HCT116 (cell line): ENCODE measurements around the gene CDKAL1. TPM values are rescaled to one million over a fixed set of nuclear protein-coding genes. Genes with fewer than 3 reads are reported as not detected.

Source experiments
- ATAC-seq: fragments of 200-7000 bp; cut with Tn5 transposase; 2 replicates; pipeline ENCODE4 v1.9.1; 2020; ENCODE audit warnings: mild to moderate bottlenecking, moderate library complexity
- BruUV-seq: library from RNA; stranded (reverse); fragments of 400-500 nt; replicated peaks from 2 replicates; lab custom pipeline; 2021; lab: Mats Ljungman, UMichigan
- CTCF ChIA-PET: fragments of 300-600 bp; sonication (Branson Sonifier 250); formaldehyde crosslinking; loops from one replicate; lab custom pipeline; 2021; ENCODE audit warnings: antibody characterized with exemption; lab: Charles Lee
- POLR2A ChIA-PET: fragments of 300-600, 350-600 bp; sonication (Branson Sonifier 250); formaldehyde crosslinking; loops from one replicate; lab custom pipeline; 2021; ENCODE audit warnings: antibody characterized with exemption; lab: Charles Lee
- RAD21 ChIA-PET, 2 experiments: fragments of 300-600 bp; sonication (Branson Sonifier 250); formaldehyde crosslinking; loops; one replicate each; lab custom pipeline; 2023; ENCODE audit warnings: low total read pairs in 2 of 2; ENCODE audit not compliant: uncharacterized antibody in 2 of 2, unreplicated experiment in 2 of 2, low non-redundant PET in 1 of 2; lab: Charles Lee
- DNase-seq: peaks from one replicate; pipeline ENCODE4 v3.0.0-alpha.2; 2010; ENCODE audit warnings: low read depth, low spot score
- H2AFZ ChIP-seq: fragments of 200-600 bp; shearing (Covaris generic), sonication (generic); 2 replicates; pipeline ENCODE4 v1.6.1; 2017; ENCODE audit warnings: low read depth, mixed run types, mixed read lengths, antibody characterized with exemption, low read length; ENCODE audit not compliant: poor library complexity, severe bottlenecking
- H3K27ac ChIP-seq: 2 replicates; pipeline ENCODE4 v1.5.1; 2012; ENCODE audit warnings: low read depth, low read length
- H3K27me3 ChIP-seq: fragments of 200-600 bp; sonication (generic); 2 replicates; pipeline ENCODE4 v1.6.1; 2016; ENCODE audit warnings: mixed run types, low read length, mixed read lengths; ENCODE audit not compliant: insufficient read depth
- H3K36me3 ChIP-seq, 2 experiments: fragments of 200-500 bp in 1 of 2; fragments of 200-600 bp in 1 of 2; sonication (Bioruptor generic) in 1 of 2; sonication (generic) in 1 of 2; 2 replicates each; pipeline versions ENCODE4 v1.5.1 to v1.6.1; 2014 to 2016; ENCODE audit warnings: low read length in 2 of 2, inconsistent platforms in 1 of 2, mixed read lengths in 1 of 2, mixed run types in 1 of 2; ENCODE audit not compliant: insufficient read depth in 2 of 2, control insufficient read depth in 1 of 2
- H3K4me1 ChIP-seq, 2 experiments: fragments of 200-600 bp in 1 of 2; sonication (generic) in 1 of 2; 2 replicates each; pipeline versions ENCODE4 v1.5.1 to v1.6.1; 2012 to 2017; ENCODE audit warnings: low read length in 2 of 2, inconsistent platforms in 1 of 2, mild to moderate bottlenecking in 1 of 2, mixed read lengths in 1 of 2, mixed run types in 1 of 2, moderate library complexity in 1 of 2; ENCODE audit not compliant: insufficient read depth in 2 of 2, control insufficient read depth in 1 of 2
- H3K4me2 ChIP-seq: fragments of 200-600 bp; sonication (generic); 2 replicates; pipeline ENCODE4 v1.6.1; 2017; ENCODE audit warnings: mixed run types, low read length, mixed read lengths
- H3K4me3 ChIP-seq, 2 experiments: fragments of 200-600 bp in 1 of 2; sonication (generic) in 1 of 2; replicated peaks in 1 of 2; 2 replicates each; pipeline ENCODE4 v1.5.1; 2011 to 2016; ENCODE audit warnings: low read length in 2 of 2, control low read depth in 1 of 2, low read depth in 1 of 2, mild to moderate bottlenecking in 1 of 2, mixed read lengths in 1 of 2, mixed run types in 1 of 2
- H3K79me2 ChIP-seq: fragments of 200-600 bp; sonication (generic); 2 replicates; pipeline ENCODE4 v1.6.1; 2017; ENCODE audit warnings: mild to moderate bottlenecking, mixed run types, low read length, moderate library complexity, mixed read lengths; ENCODE audit not compliant: insufficient read depth
- H3K9ac ChIP-seq: fragments of 200-600 bp; sonication (generic); 2 replicates; pipeline ENCODE4 v1.6.1; 2016; ENCODE audit warnings: low read length, mixed read lengths
- H3K9me2 ChIP-seq: fragments of 200-600 bp; sonication (generic), shearing (Covaris generic); 2 replicates; pipeline ENCODE4 v1.6.1; 2017; ENCODE audit warnings: mixed run types, mild to moderate bottlenecking, moderate library complexity; ENCODE audit not compliant: insufficient read depth
- H3K9me3 ChIP-seq, 2 experiments: fragments of 200-500 bp in 1 of 2; fragments of 200-600 bp in 1 of 2; sonication (Bioruptor generic) in 1 of 2; sonication (generic) in 1 of 2; 2 replicates each; pipeline ENCODE4 v1.6.1; 2014 to 2017; ENCODE audit warnings: low read length in 2 of 2, mixed read lengths in 2 of 2, inconsistent platforms in 1 of 2, low read depth in 1 of 2, mild to moderate bottlenecking in 1 of 2, mixed run types in 1 of 2, moderate library complexity in 1 of 2; ENCODE audit not compliant: control insufficient read depth in 1 of 2, insufficient read depth in 1 of 2
- H4K20me1 ChIP-seq: fragments of 200-600 bp; sonication (generic), shearing (Covaris generic); 2 replicates; pipeline ENCODE4 v1.6.1; 2017; ENCODE audit warnings: mixed run types, mild to moderate bottlenecking, moderate library complexity; ENCODE audit not compliant: insufficient read depth
- CEBPB ChIP-seq: IDR thresholded peaks from 2 replicates; pipeline ENCODE4 v1.6.1; 2012; ENCODE audit warnings: low read depth
- EGR1 ChIP-seq: IDR thresholded peaks from 2 replicates; pipeline ENCODE4 v1.6.1; 2012; ENCODE audit warnings: low read depth
- ELF1 ChIP-seq: IDR thresholded peaks from 2 replicates; pipeline ENCODE4 v1.6.1; 2012; ENCODE audit warnings: low read depth, borderline replicate concordance
- JUND ChIP-seq: IDR thresholded peaks from 2 replicates; pipeline ENCODE4 v1.6.1; 2012
- POLR2A ChIP-seq: IDR thresholded peaks from 2 replicates; pipeline ENCODE4 v1.7.0; 2011; ENCODE audit warnings: borderline replicate concordance; ENCODE audit not compliant: insufficient read depth, insufficient read length; ENCODE audit errors: extremely low read depth
- RAD21 ChIP-seq: IDR thresholded peaks from 2 replicates; pipeline ENCODE4 v1.6.1; 2012; ENCODE audit warnings: low read depth, mild to moderate bottlenecking
- SIN3A ChIP-seq: IDR thresholded peaks from 2 replicates; pipeline ENCODE4 v1.6.1; 2012; ENCODE audit warnings: low read depth
- SP1 ChIP-seq: IDR thresholded peaks from 2 replicates; pipeline ENCODE4 v1.6.1; 2012; ENCODE audit warnings: low read depth
- SRF ChIP-seq: IDR thresholded peaks from 2 replicates; pipeline ENCODE4 v1.6.1; 2012; ENCODE audit warnings: low read depth
- TCF7L2 ChIP-seq: IDR thresholded peaks from 2 replicates; pipeline ENCODE4 v1.7.0; 2011; ENCODE audit warnings: borderline replicate concordance, inconsistent platforms; ENCODE audit not compliant: insufficient read depth, insufficient read length; ENCODE audit errors: extremely low read depth
- YY1 ChIP-seq: IDR thresholded peaks from 2 replicates; pipeline ENCODE4 v1.6.1; 2011; ENCODE audit warnings: low read length, low read depth, moderate library complexity, mild to moderate bottlenecking; ENCODE audit not compliant: insufficient replicate concordance; ENCODE audit errors: extremely low read depth
- ZFX ChIP-seq: fragments of 450-650 bp; IDR thresholded peaks from 2 replicates; pipeline ENCODE4 v1.6.1; 2017
- intact Hi-C: fragments of 100-400 bp; cut with micrococcal nuclease; formaldehyde crosslinking; loops from 2 replicates; pipeline ENCODE4 v1.10.0; 2022
- total RNA-seq: library from RNA; stranded (reverse); gene quantifications from one replicate; pipeline ENCODE4 v1.2.1, GENCODE V29; 2021; ENCODE audit not compliant: unreplicated experiment
- TF ChIP-seq, protein P1 (sequence below): IDR thresholded peaks from 2 replicates; pipeline ENCODE4 v1.6.1; 2012
- TF ChIP-seq, protein P2 (sequence below): IDR thresholded peaks from 2 replicates; pipeline ENCODE4 v1.6.1; 2011; ENCODE audit warnings: mild to moderate bottlenecking, low read length, moderate library complexity; ENCODE audit not compliant: insufficient replicate concordance; ENCODE audit errors: extremely low read depth
- TF ChIP-seq, protein P3 (sequence below), 3 experiments: fragments of 200-600 bp in 1 of 3; sonication (generic) in 1 of 3; IDR thresholded peaks in 2 of 3; conservative IDR thresholded peaks in 1 of 3; 2 replicates each; pipeline ENCODE4 v1.5.1; 2012 to 2017; ENCODE audit warnings: low read depth in 2 of 3, low read length in 2 of 3, antibody characterized with exemption in 1 of 3, borderline replicate concordance in 1 of 3, control low read depth in 1 of 3, mild to moderate bottlenecking in 1 of 3, mixed read lengths in 1 of 3, mixed run types in 1 of 3, moderate library complexity in 1 of 3; ENCODE audit not compliant: insufficient read depth in 1 of 3
- TF ChIP-seq, protein P4 (sequence below): IDR thresholded peaks from 2 replicates; pipeline ENCODE4 v1.6.1; 2012

The CDKAL1 gene
- total RNA-seq, 1 experiment from 2014 or later = 14.9 TPM

DNA sequence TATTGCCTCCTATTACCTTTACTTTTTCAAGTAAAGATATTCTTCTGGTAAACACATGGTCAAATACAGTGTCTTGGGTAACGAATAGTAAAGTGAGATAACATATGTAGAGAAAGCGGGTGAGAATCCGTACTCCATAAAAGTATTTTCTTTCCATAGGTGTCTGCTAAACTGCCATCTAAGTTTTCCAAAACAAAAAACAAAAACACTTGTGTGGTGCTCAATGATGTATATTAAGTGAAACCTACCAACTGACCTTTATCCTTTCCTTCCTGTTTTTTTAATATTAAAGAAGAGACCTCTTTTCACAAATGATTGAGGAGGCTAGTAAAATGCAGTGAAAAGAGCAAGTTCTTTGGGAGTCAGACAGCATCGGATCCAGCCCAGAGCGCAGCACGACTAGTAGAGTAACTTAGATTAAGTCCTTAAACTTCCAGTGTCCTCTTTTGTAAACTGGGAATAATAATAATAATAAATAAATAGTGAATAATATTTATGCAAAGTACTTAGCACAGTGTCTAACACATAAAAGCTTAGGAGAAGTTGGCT, 437 bp upstream of the CDKAL1 start:
- ATAC-seq (0 out of 2 replicates have a peak, but pooled peaks have one; percentile 4), DNase-seq (no peak)
- Histone ChIP-seq H3K4me2 (peak overlapping the region; percentile 83), H3K4me3 (peak overlapping the region; percentile 69 to 72), H3K36me3 (no peaks in the 10 kb centered on the region), H3K9me2 (no peaks in the 10 kb centered on the region), H4K20me1 (no peaks in the 10 kb centered on the region), H3K79me2 (peaks cover 43% of the 10 kb centered on the region), H2AFZ (peak overlapping the region; percentile 50), H3K9me3 (no peaks in the 10 kb centered on the region), H3K27me3 (no peaks in the 10 kb centered on the region), H3K27ac (peak overlapping the region; percentile 64; the same call in 1 of the 2 replicates), H3K4me1 (peaks cover 5 to 20% of the 10 kb centered on the region in 2 experiments; a peak in 3 of 4 replicates), H3K9ac (peak overlapping the region; percentile 78)
- TSS peak; percentile 94 for BruUV-seq
- ChIA-PET POLR2A (interaction anchor here (1.5 kb wide), 1 partner anchor 129 kb away, joined by 4 read pairs; no protein-coding TSS in a partner anchor), RAD21 (no interaction called here), CTCF (interaction anchor here (0.8 to 1.4 kb wide), 2 partner anchors 17 to 129 kb away, joined by 4 read pairs; no protein-coding TSS in a partner anchor)
- intact Hi-C loops = no loop called here
- TF ChIP-seq EGR1 (no peak), SP1 (no peak), JUND (no peak), ELF1 (no peak), RAD21 (no peak), CEBPB (no peak), ZFX (no peak), POLR2A (no peak), SIN3A (no peak), SRF (no peak), TCF7L2 (no peak), YY1 (no peak)
- TF ChIP-seq, protein P1, sequence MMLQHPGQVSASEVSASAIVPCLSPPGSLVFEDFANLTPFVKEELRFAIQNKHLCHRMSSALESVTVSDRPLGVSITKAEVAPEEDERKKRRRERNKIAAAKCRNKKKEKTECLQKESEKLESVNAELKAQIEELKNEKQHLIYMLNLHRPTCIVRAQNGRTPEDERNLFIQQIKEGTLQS = no peak
- TF ChIP-seq, protein P2, sequence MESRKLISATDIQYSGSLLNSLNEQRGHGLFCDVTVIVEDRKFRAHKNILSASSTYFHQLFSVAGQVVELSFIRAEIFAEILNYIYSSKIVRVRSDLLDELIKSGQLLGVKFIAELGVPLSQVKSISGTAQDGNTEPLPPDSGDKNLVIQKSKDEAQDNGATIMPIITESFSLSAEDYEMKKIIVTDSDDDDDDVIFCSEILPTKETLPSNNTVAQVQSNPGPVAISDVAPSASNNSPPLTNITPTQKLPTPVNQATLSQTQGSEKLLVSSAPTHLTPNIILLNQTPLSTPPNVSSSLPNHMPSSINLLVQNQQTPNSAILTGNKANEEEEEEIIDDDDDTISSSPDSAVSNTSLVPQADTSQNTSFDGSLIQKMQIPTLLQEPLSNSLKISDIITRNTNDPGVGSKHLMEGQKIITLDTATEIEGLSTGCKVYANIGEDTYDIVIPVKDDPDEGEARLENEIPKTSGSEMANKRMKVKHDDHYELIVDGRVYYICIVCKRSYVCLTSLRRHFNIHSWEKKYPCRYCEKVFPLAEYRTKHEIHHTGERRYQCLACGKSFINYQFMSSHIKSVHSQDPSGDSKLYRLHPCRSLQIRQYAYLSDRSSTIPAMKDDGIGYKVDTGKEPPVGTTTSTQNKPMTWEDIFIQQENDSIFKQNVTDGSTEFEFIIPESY = no peak
- TF ChIP-seq, protein P3, sequence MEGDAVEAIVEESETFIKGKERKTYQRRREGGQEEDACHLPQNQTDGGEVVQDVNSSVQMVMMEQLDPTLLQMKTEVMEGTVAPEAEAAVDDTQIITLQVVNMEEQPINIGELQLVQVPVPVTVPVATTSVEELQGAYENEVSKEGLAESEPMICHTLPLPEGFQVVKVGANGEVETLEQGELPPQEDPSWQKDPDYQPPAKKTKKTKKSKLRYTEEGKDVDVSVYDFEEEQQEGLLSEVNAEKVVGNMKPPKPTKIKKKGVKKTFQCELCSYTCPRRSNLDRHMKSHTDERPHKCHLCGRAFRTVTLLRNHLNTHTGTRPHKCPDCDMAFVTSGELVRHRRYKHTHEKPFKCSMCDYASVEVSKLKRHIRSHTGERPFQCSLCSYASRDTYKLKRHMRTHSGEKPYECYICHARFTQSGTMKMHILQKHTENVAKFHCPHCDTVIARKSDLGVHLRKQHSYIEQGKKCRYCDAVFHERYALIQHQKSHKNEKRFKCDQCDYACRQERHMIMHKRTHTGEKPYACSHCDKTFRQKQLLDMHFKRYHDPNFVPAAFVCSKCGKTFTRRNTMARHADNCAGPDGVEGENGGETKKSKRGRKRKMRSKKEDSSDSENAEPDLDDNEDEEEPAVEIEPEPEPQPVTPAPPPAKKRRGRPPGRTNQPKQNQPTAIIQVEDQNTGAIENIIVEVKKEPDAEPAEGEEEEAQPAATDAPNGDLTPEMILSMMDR (IDR thresholded peaks at IDR 0.05 in 2 of 3, conservative IDR thresholded peaks at IDR 0.05 in 1 of 3; ENCODE audit: borderline replicate concordance in 1 of 3, insufficient read depth in 1 of 3, low read depth in 2 of 3, low read length in 2 of 3) = no peak
- TF ChIP-seq, protein P4, sequence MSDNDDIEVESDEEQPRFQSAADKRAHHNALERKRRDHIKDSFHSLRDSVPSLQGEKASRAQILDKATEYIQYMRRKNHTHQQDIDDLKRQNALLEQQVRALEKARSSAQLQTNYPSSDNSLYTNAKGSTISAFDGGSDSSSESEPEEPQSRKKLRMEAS = no peak
